GM18873 (cell line): ENCODE data around the gene PPP1R2.

Experiments used
- ATAC-seq: cut with Tn5 transposase; IDR thresholded peaks from one replicate; pipeline ENCODE4 v1.9.1; 2021; ENCODE audit warnings: mild to moderate bottlenecking, moderate library complexity, moderate number of reproducible peaks; ENCODE audit not compliant: unreplicated experiment, low FRiP score

The PPP1R2 gene

DNA sequence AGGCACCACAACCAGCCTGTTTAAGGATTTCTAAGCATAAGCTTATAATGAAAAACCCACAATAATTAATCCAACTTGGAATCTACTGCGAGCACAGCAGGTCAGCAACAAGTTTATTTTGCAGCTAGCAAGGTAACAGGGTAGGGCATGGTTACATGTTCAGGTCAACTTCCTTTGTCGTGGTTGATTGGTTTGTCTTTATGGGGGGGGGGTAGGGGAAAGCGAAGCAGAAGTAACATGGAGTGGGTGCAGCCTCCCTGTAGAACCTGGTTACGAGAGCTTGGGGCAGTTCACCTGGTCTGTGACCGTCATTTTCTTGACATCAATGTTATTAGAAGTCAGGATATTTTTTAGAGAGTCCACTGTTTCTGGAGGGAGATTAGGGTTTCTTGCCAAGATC is 25.5 kb upstream of the PPP1R2 start:
- no peak for ATAC-seq

GRCh38 chr3:195566797-195567196 is 23.7 kb upstream of the PPP1R2 start:
- ATAC-seq = no peak

DNA sequence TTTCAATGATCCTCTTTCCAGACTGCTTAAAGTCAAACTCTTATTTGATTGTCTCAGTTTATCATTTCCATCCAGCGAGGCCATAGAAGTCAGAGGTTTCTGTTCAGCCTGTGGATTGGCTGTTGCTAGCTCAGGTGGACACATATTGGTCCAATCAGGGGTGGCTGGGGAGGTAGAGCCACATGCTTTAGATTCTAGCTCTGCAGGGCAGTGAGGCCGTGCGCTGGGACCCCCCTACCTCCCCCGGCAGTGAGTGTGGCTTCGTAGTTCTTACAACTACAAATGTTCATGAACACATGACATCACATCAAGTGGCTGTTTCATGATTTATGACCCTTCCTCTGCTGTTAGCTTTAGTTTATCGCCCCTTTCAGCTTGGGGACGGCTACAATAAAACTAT is 22.6 kb upstream of the PPP1R2 start:
- no peak for ATAC-seq

DNA sequence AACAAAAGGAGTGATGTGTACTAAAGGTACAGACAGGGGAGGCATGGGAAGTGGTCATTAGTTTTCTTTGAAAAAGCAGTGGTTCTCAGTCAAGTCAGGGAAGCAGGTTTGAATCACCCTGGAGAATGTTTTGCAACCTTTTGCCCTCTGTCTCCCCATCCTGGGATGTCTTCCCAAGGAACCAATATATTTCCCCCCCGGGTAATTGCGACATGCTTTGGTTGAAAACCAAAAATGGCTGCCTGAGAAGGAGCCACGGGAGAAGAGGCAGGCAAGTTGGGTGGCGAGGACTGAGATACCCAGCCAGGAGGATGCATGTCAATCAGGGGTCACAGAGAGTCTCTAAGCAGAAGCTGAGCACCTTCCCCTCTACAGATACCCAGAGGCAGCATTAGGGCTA is 20.2 kb upstream of the PPP1R2 start:
- no peak for ATAC-seq

DNA sequence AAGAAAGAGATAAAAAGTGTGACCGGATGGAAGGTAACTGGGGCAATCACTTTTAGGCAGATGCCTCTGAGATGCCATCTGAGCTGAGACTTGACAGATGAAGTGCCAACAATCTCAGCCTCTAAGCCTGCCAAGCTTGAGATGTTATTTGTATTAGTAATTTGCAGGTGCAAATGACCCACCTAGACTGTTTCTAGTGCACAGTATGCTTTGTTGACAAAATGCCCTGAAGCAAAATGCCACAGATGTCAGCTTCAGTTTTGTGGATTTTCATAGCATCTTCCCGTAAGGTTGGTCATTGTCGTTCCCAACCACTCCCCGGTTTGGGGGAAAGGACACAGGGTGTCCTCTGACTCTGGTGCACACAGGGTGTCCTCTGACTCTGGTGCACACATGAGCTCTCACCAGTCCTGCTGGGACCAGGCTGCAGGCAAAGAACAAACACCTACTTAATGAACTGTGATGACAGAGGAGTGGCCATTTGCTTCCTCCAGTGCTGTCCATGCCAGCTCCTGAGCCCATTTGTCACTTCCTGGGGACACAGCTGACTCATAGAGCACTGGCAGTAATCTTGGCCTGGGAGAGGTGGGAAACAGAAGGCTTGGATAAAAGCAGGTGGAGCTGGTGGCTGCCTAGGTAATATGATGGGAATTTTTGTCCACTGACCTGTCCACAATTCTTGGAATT is 16.7 kb upstream of the PPP1R2 start:
- ATAC-seq = no peak

DNA sequence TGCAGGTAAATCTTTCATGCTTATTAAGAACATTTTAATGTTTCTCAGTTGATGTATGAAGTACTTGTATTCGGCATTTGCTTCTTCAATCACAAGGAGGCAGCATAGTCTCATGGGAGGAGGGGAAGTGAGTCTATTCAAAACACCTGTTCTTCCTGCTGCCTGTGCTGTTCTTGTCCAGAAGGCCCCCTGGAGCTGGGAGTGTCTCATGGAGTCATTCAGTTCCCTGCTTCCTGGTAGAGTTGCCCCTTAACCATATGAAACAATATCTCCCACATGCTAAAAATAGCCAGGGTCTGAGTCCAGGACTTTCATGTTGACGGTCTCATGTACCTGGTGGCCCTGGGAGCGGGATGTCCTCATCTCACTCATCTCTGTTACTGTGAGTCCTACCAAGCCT is 15.5 kb upstream of the PPP1R2 start:
- no peak for ATAC-seq

DNA sequence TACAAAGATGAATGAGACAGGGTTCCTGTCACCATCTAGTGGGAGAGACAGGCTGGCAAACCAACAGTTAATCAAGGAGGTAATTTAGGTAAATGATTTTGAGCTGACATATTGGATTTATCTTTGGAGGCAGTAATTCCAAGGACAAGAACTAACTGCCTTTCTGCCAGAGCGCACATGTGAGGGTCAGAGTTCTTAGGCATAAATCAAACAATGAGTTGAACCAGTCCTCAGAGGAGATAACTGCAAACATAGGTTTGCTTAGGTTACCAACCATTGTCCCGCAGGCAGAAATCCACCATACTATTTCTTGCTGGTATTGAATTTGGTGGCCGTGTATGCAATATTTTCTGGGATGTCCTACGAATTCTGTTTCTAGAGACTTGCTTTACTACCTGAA is 14.2 kb upstream of the PPP1R2 start:
- no peak for ATAC-seq

- ATAC-seq = no peak
Observed at GRCh38 chr3:195556390-195556789, 13.3 kb upstream of the PPP1R2 start.

DNA sequence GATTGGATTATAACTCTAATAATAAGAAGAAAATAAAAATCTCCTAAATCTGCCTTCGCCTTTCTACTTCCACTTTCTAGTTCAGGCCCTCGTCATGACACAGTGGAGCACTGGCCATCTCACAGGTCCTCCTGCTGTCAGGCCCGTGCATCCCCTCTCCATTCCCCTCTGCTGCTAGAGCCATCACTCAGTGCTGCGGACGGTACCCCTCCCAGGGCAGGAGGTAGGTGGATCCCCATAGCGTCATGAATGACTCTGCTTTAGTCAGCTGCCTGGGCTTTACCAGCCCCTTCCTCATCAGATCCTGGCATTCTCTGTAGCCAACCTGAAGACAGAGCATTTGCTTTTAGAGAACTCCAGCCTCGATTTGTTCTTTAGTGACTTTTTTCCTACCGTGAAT is 12.0 kb upstream of the PPP1R2 start:
- no peak for ATAC-seq

DNA sequence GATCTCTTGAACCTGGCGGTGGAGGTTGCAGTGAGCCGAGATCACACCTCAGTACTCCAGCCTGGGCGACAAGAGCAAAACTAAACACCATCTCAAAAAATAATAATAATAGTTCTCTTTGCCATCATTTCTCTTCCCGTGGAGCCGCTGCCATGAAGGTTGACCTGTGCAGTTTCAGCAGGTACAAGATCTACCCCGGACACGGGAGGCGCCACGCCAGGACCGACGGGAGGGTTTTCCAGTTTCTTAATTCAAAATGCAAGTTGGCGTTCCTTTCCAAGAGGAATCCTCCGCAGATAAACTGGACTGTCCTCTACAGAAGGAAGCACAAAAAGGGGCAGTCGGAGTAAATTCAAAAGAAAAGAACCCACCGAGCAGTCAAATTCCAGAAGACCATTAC is 11.3 kb upstream of the PPP1R2 start:
- ATAC-seq = no peak

DNA sequence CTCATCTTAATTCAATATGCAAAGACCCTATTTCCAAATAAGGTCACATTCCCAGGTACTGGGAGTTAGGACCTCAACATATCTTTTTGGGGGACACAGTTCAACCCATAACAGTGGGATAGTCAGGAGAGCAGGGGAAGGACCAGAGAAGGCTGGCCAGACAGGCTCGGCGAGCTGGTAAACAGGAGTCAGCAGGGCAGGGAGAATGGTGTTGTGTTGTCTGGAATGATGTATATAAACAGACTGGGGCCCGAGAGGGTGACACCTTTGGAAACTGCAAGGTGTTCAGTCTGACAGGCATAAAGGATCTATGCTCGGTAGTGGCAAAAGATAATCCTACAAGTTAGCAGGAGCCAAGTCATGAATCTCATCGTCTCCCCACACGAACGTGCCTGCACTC is 10.1 kb upstream of the PPP1R2 start:
- no peak for ATAC-seq

DNA sequence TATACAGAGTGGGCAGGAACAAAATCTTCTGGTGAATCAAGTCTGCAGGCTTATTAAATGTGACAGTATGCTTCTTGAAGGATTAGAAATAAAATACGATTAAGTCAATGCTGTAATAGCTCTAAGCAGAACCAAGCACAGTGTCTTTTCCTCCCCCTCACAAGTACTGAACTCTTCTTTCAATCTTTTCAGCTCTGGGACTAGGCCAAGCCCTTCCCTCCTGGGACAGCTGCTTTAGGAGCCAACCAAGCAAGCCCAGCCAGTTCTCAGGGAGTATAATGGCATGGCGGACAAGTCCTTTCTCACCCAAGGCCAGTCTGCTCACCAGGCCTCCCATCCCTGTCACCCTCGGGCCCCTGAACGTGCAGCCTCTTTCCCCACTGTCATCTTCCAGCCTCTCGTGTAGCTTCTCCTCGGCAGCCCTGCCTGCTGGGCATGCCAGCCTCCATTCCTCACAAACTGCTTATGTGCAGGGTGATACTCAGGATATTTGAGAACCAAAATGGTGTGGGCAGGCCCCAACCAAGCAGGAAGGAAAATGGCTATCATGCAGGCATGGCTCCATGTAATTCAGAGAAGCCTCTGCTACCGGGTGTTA is 8.4 kb upstream of the PPP1R2 start:
- ATAC-seq = no peak

- ATAC-seq = no peak
Observed at GRCh38 chr3:195550723-195551122, 7.6 kb upstream of the PPP1R2 start.

DNA sequence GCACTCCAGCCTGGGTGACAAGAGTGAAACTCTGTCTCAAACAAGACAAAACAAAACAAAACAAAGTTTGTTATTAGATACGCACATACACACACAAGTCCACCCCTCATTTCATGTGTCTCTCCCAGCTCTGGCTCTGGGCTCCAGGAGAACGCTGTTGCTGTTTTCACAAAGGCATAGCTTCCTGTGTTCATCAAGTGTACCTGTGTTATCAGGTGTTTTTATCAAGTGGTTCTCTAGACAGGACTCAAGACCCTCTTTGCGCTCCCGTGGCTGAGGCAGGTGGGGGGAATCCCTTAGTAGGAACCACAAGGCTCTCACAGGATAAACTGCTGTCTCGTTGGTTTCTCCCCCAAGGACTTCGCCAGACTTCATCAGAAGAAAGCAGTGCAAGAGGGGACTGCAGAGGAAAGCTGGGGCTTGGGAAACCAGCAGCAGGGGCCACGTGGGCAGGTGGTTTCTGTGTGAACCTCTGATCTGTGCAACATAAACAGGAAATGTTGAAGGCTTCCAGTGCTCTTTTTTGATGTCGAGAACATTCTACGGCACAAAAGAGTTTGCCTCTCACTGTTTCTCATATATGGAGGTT is 6.9 kb upstream of the PPP1R2 start:
- ATAC-seq = no peak

GRCh38 chr3:195548987-195549386 is 5.9 kb upstream of the PPP1R2 start:
- no peak for ATAC-seq

DNA sequence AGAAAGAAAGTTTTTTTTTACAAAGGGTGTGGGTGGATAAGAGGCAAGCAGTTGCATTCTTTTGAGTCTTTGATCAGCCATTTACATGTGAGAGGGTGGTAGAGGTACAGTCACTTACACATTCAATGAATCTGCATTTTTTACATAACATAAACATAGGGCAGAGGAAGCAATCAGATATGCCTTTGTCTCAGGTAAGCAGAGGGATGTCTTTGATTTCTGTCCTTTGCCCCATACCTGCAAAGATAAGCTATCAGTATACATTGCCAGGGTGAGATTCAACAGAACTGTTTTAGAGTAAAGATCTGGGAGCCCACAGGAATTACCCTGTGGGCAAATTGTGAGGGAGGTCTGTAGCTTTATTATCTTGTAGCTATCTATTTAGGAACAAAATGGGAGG is 5.4 kb upstream of the PPP1R2 start:
- no peak for ATAC-seq

- no peak for ATAC-seq
Observed at GRCh38 chr3:195548006-195548405, 4.9 kb upstream of the PPP1R2 start.

- ATAC-seq = no peak
Observed at GRCh38 chr3:195546130-195546560, 3.0 kb upstream of the PPP1R2 start.

GRCh38 chr3:195544634-195545033 is 1.5 kb upstream of the PPP1R2 start:
- ATAC-seq = no peak

DNA sequence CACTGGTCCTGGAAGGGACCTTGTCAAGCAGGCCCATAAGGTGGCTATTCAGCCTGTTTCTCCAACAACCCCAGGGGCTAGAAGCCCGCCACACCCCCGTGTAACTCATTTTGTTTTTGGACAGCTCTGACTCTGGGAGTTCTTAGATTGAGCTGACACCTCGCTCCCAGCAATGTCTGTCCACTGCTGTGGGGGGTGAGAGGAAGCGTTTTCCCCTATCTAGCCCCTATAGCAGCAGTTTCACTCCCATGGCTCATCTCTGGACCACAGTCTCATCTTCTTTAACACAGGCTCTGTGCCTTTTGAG is 1.1 kb upstream of the PPP1R2 start:
- ATAC-seq = no peak

- ATAC-seq = no peak
Observed at GRCh38 chr3:195543500-195544229, 540 bp upstream of the PPP1R2 start.

- ATAC-seq = no peak
Observed at GRCh38 chr3:195542316-195542697, 818 bp downstream of the PPP1R2 start.
